Erythroblast (primary cell): Measurements from ENCODE around the gene C9orf85.

Source experiments
- GATA1 ChIP-seq: IDR thresholded peaks from 2 replicates; pipeline ENCODE4 v1.6.1; 2011; ENCODE audit warnings: low read depth, mild to moderate bottlenecking, control low read depth, low read length, moderate library complexity
- POLR2A ChIP-seq: IDR thresholded peaks from 2 replicates; pipeline ENCODE4 v1.6.1; 2011; ENCODE audit warnings: mild to moderate bottlenecking, low read length

GRCh38 chr9:71941060-71941568 is 29.7 kb downstream of the C9orf85 start:
- TF ChIP-seq POLR2A (no peak), GATA1 (no peak)
